H54 (cell line): ENCODE results near the gene BRD7.
A peak's percentile ranks its signal among the peaks of the same experiment; 100 is the strongest.

ENCODE experiments used
- DNase-seq: peaks from one replicate; pipeline ENCODE4 v3.0.0; 2011; ENCODE audit warnings: low spot score, mixed read lengths; ENCODE audit not compliant: insufficient read length
- FAIRE-seq: peaks from 3 replicates; lab custom pipeline; 2011; peaks lifted over from hg19 to GRCh38; lab: Jason Lieb, UNC
- POLR2A ChIP-seq: IDR thresholded peaks from 2 replicates; pipeline ENCODE4 v1.6.1; 2011; ENCODE audit warnings: low read depth, mild to moderate bottlenecking, low read length

BRD7 gene

GRCh38 chr16:50313596-50314478, 55.0 kb downstream of the BRD7 start:
- DNase-seq (no peak), FAIRE-seq (no peak)
- no peak for TF ChIP-seq POLR2A

GRCh38 chr16:50311891-50312501, 56.8 kb downstream of the BRD7 start:
- no peak for TF ChIP-seq POLR2A
- DNase-seq = no peak
- no peak for FAIRE-seq

- TF ChIP-seq POLR2A = no peak
- DNase-seq (no peak), FAIRE-seq (no peak)
Measured at GRCh38 chr16:50311134-50311528, 57.7 kb downstream of the BRD7 start.

- DNase-seq = no peak
- FAIRE-seq = no peak
- TF ChIP-seq POLR2A = no peak
Measured at GRCh38 chr16:50310308-50311133, 58.3 kb downstream of the BRD7 start.

- FAIRE-seq (no peak), DNase-seq (no peak)
- TF ChIP-seq POLR2A = no peak
Measured at GRCh38 chr16:50309527-50310307, 59.1 kb downstream of the BRD7 start.

- TF ChIP-seq POLR2A = no peak
- DNase-seq = no peak
- FAIRE-seq = no peak
Measured at GRCh38 chr16:50309156-50309526, 59.6 kb downstream of the BRD7 start.

GRCh38 chr16:50308237-50308965, 60.4 kb downstream of the BRD7 start:
- FAIRE-seq (no peak), DNase-seq (no peak)
- TF ChIP-seq POLR2A = no peak

- FAIRE-seq (no peak), DNase-seq (no peak)
- no peak for TF ChIP-seq POLR2A
Measured at GRCh38 chr16:50306287-50306686, 62.5 kb downstream of the BRD7 start.

GRCh38 chr16:50305441-50306061, 63.2 kb downstream of the BRD7 start:
- no peak for FAIRE-seq
- no peak for DNase-seq

GRCh38 chr16:50304467-50305440, 64.0 kb downstream of the BRD7 start:
- DNase-seq (no peak), FAIRE-seq (no peak)
- TF ChIP-seq POLR2A = no peak

More at GRCh38 chr16:50305441-50306061, 63.2 kb downstream of the BRD7 start:
- no peak for TF ChIP-seq POLR2A

- FAIRE-seq = no peak
- peak; percentile 62 for DNase-seq
- TF ChIP-seq POLR2A = no peak
Measured at GRCh38 chr16:50303605-50304466, 65.0 kb downstream of the BRD7 start.
